ENCODE results near the gene CCDC144A. TPM values are rescaled to one million over a fixed set of nuclear protein-coding genes. Genes with fewer than 3 reads are reported as not detected.

CCDC144A gene
- total RNA-seq: 0.68 and 4.5 TPM in 2 replicates

DNA sequence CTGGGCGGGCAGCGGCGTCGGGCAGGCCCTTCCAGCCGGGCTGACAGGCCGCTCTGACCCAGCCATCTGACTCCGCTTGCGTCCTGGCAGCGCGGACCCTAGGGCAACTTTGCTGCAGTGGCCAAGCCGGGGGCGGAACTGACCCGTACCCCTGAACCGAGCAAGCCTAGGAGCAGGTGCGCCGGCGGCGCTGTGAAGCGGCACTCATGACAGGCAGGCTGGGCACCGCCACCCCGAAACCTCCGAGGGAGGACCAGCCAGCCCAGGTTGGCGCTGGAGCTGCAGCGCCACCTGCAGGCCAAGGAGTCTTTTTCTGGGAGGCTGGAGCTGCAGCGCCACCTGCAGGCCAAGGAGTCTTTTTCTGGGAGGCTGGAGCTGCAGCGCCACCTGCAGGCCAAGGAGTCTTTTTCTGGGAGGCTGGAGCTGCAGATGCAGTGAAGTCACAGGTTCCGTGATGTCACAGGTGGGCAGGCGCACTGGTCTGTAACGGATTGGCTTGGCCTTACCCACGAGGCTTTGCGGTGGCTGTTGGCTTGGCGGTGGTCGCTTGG lies at the start of gene CCDC144A:
Gene CCDC144A, plus strand, starts transcription at position 511 of the 551 bp plus-strand sequence. CDS start 160 bp downstream, outside the sequence.

DNA sequence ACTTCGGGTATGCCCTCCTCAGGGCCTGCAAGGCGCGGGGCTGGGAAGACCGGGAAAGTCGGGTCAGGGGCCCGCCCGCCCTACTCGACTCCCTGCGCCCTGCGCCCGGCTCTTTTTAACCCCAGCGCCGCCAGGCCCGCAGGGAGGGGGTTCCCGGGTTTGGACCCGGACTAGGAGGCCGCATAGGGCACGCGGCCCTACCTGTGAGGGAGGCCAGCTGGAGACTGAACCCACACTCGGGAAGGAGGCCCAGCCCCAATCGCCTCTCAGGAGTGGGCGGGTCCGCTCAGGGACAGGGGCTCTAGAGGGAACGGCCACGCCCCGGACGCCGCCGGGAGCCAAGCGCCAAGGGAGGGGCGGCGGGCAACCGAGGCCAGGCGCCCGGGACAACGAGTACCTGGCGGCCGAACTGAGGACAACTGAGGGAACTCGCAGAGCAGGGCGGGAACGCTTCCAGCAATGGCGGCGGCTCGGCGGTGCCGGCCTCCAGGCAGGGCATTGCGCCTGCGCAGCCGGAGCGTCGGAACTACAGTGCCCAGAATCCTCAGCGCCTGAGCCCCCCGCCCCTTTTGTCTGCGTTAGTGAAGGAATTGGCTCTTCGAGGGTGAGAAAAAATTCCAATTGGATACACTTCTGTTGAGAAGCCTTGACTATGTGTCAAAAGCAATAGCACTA lies 36.5 kb upstream of the CCDC144A start, which contains the start of gene ZNF624:
Gene ZNF624, minus strand, starts transcription at position 484 of the 675 bp plus-strand sequence.

Other genes with a start within 250 kb of the CCDC144A start
- under 0.01 TPM in 2 replicates for gene LRRC75A, start 198.0 kb upstream of the CCDC144A start, total RNA-seq
- 2.1 and 3.3 TPM in 2 replicates for gene ZNF287, start 121.0 kb upstream of the CCDC144A start, total RNA-seq
- 5.1 and 6.2 TPM in 2 replicates for gene ZNF624, start 36.4 kb upstream of the CCDC144A start, total RNA-seq